Measurements from ENCODE around the gene SLC26A11.

GRCh38 chr17:80269405-80269807 lies 49.2 kb downstream of the SLC26A11 start:
- TF ChIP-seq CTCF (IDR thresholded peaks at IDR 0.05) (peak; percentile 14), EZH2 (IDR thresholded peaks at IDR 0.05; ENCODE audit: borderline replicate concordance, insufficient read depth, low read depth, low read length, poor library complexity, severe bottlenecking) (no peak)
